Epidermal melanocyte (primary cell): ENCODE results near the gene MS4A2.
"Not testable (repeated sequence)": the region's sequence is repeated elsewhere in the genome, so short reads cannot be mapped to it uniquely, and the experiment has no call there.

Experiments used
- DNase-seq: peaks from one replicate; pipeline ENCODE4 v3.0.0; 2011; ENCODE audit warnings: low spot score; ENCODE audit not compliant: insufficient read length

The MS4A2 gene

GRCh38 chr11:60088364-60088763, at the start of gene MS4A2:
Gene MS4A2, plus strand, starts transcription at chr11:60088664. Its CDS starts 102 bp downstream, at chr11:60088766.
- no peak for DNase-seq

GRCh38 chr11:60040109-60040508, 48.4 kb upstream of the MS4A2 start, which contains the start of gene OOSP2:
Gene OOSP2, plus strand, starts transcription at chr11:60040409. Its CDS starts 51 bp downstream, at chr11:60040460.
- DNase-seq: no peak

GRCh38 chr11:60050422-60050821, 38.0 kb upstream of the MS4A2 start:
- not testable (repeated sequence) for DNase-seq

GRCh38 chr11:60050839-60051238, 37.6 kb upstream of the MS4A2 start:
- DNase-seq: not testable (repeated sequence)

- no peak for DNase-seq
Measured at GRCh38 chr11:60056349-60056969, 32.0 kb upstream of the MS4A2 start, which contains the start of gene MS4A3. Gene MS4A3, plus strand, starts transcription at chr11:60056665. Its CDS starts 4,496 bp downstream, at chr11:60061161.

GRCh38 chr11:60059052-60059451, 29.4 kb upstream of the MS4A2 start:
- DNase-seq: no peak

- no peak for DNase-seq
Measured at GRCh38 chr11:60059521-60060240, 28.8 kb upstream of the MS4A2 start.

GRCh38 chr11:60064111-60064510, 24.4 kb upstream of the MS4A2 start:
- no peak for DNase-seq

GRCh38 chr11:60065801-60066200, 22.7 kb upstream of the MS4A2 start:
- DNase-seq: no peak

GRCh38 chr11:60069450-60069849, 19.0 kb upstream of the MS4A2 start:
- DNase-seq: no peak

GRCh38 chr11:60071644-60072043, 16.8 kb upstream of the MS4A2 start:
- not testable (repeated sequence) for DNase-seq

GRCh38 chr11:60077216-60077817, 11.1 kb upstream of the MS4A2 start:
- DNase-seq: no peak

GRCh38 chr11:60077981-60078380, 10.5 kb upstream of the MS4A2 start:
- no peak for DNase-seq

GRCh38 chr11:60078745-60079144, 9.7 kb upstream of the MS4A2 start:
- no peak for DNase-seq

GRCh38 chr11:60080535-60080934, 7.9 kb upstream of the MS4A2 start:
- no peak for DNase-seq

- no peak for DNase-seq
Measured at GRCh38 chr11:60084631-60085273, 3.7 kb upstream of the MS4A2 start.

- DNase-seq: no peak
Measured at GRCh38 chr11:60085909-60086308, 2.6 kb upstream of the MS4A2 start.

GRCh38 chr11:60087239-60087638, 1.2 kb upstream of the MS4A2 start:
- no peak for DNase-seq

GRCh38 chr11:60095477-60096120, 7.1 kb downstream of the MS4A2 start:
- no peak for DNase-seq

- DNase-seq: no peak
Measured at GRCh38 chr11:60097189-60097588, 8.7 kb downstream of the MS4A2 start.

GRCh38 chr11:60098508-60098907, 10.0 kb downstream of the MS4A2 start:
- DNase-seq: no peak
